DOHH2 (cell line): ENCODE measurements around the gene IRX6.

Experiments used
- EZH2phosphoT487 ChIP-seq: fragments of 200-600 bp; sonication (generic); IDR thresholded peaks from 2 replicates; pipeline ENCODE4 v1.6.1; 2017; ENCODE audit warnings: borderline replicate concordance, mild to moderate bottlenecking, antibody characterized with exemption, low read length, moderate library complexity, mixed read lengths
- TF ChIP-seq, protein P1 (sequence below): fragments of 200-600 bp; sonication (generic); IDR thresholded peaks from one replicate; pipeline ENCODE4 v1.5.1; 2014; ENCODE audit warnings: antibody characterized with exemption, mild to moderate bottlenecking, low read depth, low read length; ENCODE audit not compliant: poor library complexity, severe bottlenecking

DNA sequence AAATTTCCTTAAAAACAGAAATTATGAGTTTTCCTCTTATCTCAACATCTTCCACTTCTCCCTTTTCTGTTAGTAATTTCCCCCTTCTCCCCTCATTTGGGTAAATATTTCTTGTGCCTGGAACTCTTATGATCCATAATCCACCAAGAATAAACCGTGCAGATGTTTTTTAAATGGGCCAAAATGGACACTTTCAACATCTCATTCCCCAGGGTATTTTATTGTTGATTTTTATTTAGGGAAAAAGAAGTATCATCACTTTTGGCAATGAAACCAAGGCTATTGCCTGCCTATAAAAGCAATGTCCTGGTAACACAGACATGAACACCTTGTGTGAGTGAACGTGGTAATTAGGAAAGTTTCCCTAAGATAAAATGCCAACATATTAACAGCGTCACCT is 54.6 kb downstream of the IRX6 start:
- TF ChIP-seq, protein P1, sequence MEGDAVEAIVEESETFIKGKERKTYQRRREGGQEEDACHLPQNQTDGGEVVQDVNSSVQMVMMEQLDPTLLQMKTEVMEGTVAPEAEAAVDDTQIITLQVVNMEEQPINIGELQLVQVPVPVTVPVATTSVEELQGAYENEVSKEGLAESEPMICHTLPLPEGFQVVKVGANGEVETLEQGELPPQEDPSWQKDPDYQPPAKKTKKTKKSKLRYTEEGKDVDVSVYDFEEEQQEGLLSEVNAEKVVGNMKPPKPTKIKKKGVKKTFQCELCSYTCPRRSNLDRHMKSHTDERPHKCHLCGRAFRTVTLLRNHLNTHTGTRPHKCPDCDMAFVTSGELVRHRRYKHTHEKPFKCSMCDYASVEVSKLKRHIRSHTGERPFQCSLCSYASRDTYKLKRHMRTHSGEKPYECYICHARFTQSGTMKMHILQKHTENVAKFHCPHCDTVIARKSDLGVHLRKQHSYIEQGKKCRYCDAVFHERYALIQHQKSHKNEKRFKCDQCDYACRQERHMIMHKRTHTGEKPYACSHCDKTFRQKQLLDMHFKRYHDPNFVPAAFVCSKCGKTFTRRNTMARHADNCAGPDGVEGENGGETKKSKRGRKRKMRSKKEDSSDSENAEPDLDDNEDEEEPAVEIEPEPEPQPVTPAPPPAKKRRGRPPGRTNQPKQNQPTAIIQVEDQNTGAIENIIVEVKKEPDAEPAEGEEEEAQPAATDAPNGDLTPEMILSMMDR = no peak
- TF ChIP-seq EZH2phosphoT487 = no peak
